Skeletal muscle tissue (tissue), 4 donors: ENCODE results near the gene CDC14C. TPM values are rescaled to one million over a fixed set of nuclear protein-coding genes. Genes with fewer than 3 reads are reported as not detected.
"Not testable (repeated sequence)": the region's sequence is repeated elsewhere in the genome, so short reads cannot be mapped to it uniquely, and the experiment has no call there.

Source experiments
- H3K27ac ChIP-seq: one replicate; pipeline ENCODE4 v1.7.0; 2013; ENCODE audit warnings: mild to moderate bottlenecking, low read depth, low read length, inconsistent platforms
- H3K27me3 ChIP-seq, 3 donors: one replicate each; pipeline ENCODE4 v1.7.0; 2013; ENCODE audit warnings: low read length in 3 of 3; ENCODE audit not compliant: control insufficient read depth in 3 of 3, insufficient read depth in 3 of 3
- H3K36me3 ChIP-seq, 3 donors: one replicate each; pipeline ENCODE4 v1.7.0; 2013; ENCODE audit warnings: low read length in 3 of 3; ENCODE audit not compliant: control insufficient read depth in 3 of 3, insufficient read depth in 3 of 3
- H3K4me1 ChIP-seq, 3 donors: one replicate each; pipeline ENCODE4 v1.7.0; 2013; ENCODE audit warnings: low read length in 3 of 3, mild to moderate bottlenecking in 3 of 3; ENCODE audit not compliant: control insufficient read depth in 3 of 3, insufficient read depth in 3 of 3
- H3K4me3 ChIP-seq, 3 donors: one replicate each; pipeline ENCODE4 v1.7.0; 2013; ENCODE audit warnings: low read length in 3 of 3
- H3K9ac ChIP-seq, 3 donors: one replicate each; pipeline ENCODE4 v1.7.0; 2013; ENCODE audit warnings: low read length in 3 of 3, mild to moderate bottlenecking in 3 of 3, moderate library complexity in 2 of 3, low read depth in 1 of 3
- H3K9me3 ChIP-seq, 3 donors: one replicate each; pipeline ENCODE4 v1.7.0; 2013; ENCODE audit warnings: low read length in 3 of 3; ENCODE audit not compliant: control insufficient read depth in 3 of 3
- total RNA-seq: library from RNA; depleted of rRNA; stranded (reverse); fragments of >200 nt; gene quantifications from one replicate; pipeline ENCODE4 v1.2.3, GENCODE V29; 2014
- donor health status: Osteomylitis.

CDC14C gene
- total RNA-seq: not detected

DNA sequence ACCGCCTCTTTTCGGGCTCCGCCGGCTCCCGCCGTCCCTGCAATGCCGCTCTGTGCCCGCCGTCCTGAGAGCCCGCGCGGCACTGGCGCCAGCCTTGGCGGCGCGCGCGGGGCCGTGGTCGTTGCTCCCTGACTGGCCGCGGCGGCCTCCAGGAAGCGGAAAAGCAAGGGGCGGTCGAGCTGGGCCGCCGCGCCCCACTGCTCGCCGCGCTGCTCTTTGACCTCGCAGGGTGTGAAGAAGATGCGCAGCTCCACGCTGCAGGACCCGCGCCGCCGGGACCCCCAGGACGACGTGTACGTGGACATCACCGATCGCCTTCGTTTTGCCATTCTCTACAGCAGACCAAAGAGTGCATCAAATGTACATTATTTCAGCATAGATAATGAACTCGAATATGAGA lies at the start of gene CDC14C:
TSS of gene CDC14C (plus strand) at position 115 of the 400 bp plus-strand sequence. CDS start at position 241, 126 bp downstream.
- no peaks in the 10 kb centered on the region for H3K27me3 ChIP-seq
- H3K36me3 ChIP-seq: no peaks in the 10 kb centered on the region
- no peak within 1 kb of the TSS for H3K4me3 ChIP-seq
- H3K9me3 ChIP-seq: no peaks in the 10 kb centered on the region
- H3K4me1 ChIP-seq: no peaks in the 10 kb centered on the region
- no peak within 1 kb of the TSS for H3K9ac ChIP-seq
- H3K27ac ChIP-seq: no peak within 1 kb of the TSS

DNA sequence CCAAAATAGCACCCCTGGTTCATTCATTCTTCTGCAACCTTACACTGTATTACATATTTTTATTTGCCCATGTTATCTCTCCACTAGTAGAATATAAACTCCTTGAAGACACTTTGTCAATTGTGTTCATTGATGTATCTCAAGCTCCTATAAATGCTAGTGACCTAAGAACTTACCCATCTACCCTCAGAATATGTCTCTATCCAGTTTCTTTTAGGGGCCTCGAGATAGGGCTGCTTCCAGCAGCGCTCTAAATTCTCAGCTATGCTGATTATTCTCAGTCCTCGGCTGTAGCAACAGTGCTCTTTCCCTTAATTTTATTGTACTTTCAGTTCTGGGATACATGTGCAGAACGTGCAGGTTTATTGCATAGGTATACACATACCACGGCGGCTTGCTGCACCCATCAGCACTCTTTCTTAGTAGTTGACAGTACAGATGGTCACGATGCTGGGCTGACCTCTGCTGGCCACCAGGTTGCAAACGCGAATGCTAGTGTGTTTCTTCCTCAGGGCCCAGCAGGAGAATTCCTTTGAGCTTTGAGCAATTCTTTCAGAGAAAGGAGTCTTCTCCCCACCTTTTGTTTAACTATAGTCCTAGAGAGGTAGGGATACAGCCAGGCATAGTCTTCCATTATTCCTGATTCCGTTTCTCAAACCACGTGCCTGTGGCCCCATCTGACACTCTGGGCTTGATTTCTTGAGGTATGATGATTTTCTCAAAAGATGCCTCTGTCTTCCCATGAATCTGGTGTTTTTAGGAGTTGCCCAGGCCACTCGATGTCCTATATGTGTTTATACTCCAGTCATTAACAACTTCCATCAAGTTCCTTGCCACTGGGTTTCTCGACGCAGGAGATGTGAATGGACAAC lies 49.1 kb upstream of the CDC14C start:
- Histone ChIP-seq H3K9me3 (no peaks in the 10 kb centered on the region), H3K4me1 (no peaks in the 10 kb centered on the region), H3K4me3 (no peak overlapping the region), H3K27ac (no peak overlapping the region), H3K36me3 (no peaks in the 10 kb centered on the region), H3K27me3 (no peaks in the 10 kb centered on the region), H3K9ac (no peak overlapping the region)

DNA sequence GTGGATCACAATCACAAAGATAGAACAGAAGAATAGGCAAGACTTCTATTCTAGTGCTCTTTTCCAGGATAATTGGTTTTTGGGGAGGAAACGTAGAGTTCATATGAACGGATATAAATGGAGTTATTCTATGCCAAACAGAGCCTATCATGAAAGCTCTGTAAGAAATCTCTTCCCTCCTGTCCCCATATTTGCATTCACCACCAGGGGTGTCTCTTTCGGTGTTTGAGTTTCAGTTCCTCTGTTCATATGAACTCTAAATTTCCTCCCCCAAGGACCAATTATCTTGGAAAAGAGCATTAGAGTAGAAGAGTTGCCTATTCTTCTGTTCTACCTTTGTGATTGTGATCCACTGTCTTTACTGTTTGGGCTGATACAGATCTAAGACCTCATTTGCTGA lies 48.3 kb upstream of the CDC14C start:
- H3K9ac ChIP-seq: no peak overlapping the region
- H3K27ac ChIP-seq: no peak overlapping the region
- no peaks in the 10 kb centered on the region for H3K27me3 ChIP-seq
- H3K9me3 ChIP-seq: no peaks in the 10 kb centered on the region
- no peaks in the 10 kb centered on the region for H3K4me1 ChIP-seq
- H3K4me3 ChIP-seq: no peak overlapping the region
- no peaks in the 10 kb centered on the region for H3K36me3 ChIP-seq

DNA sequence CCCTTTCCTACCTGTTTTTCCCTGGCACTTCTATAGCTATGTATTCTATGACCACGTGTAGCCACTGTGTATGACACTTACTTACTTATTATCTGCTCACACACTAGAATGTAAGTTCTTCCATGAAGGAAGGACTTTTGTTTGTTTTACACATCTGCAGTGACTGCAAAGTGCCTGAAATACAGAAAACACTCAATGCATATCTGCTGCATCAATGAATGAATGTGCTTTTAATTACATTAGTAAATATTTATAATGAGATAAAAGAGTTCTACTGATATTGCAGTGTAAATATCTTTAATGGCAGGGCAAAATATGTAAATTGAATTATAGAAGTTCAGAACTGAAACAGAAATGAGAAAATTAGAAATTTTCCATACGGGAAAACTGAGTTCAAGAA lies 43.5 kb upstream of the CDC14C start:
- H3K36me3 ChIP-seq: no peaks in the 10 kb centered on the region
- no peak overlapping the region for H3K9ac ChIP-seq
- no peak overlapping the region for H3K27ac ChIP-seq
- H3K9me3 ChIP-seq: no peaks in the 10 kb centered on the region
- no peaks in the 10 kb centered on the region for H3K27me3 ChIP-seq
- H3K4me3 ChIP-seq: no peak overlapping the region
- H3K4me1 ChIP-seq: no peaks in the 10 kb centered on the region

DNA sequence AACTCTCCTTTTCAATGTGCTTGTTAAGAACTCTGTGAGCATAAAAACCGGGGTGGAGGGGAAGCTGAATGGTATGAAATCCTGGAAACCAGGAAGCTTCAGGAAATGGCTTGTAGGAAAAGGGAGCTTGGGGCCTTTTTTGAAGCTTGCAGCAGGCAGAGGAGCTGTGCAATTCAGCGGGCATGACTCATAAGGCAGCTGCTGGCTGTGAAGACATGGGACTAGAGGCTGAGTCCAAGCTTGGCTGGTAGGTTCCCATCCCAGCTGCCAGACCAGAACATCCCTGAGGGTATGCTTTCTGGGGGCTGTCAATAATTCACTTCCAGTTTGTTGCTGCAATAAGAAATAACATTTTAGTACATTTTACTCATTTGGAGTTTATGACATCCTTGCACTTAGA lies 36.8 kb upstream of the CDC14C start:
- H3K9ac ChIP-seq: no peak overlapping the region
- H3K4me1 ChIP-seq: no peaks in the 10 kb centered on the region
- no peak overlapping the region for H3K27ac ChIP-seq
- H3K9me3 ChIP-seq: peaks cover under 1 to 8% (median 2%) of the 10 kb centered on the region in 3 donors
- no peaks in the 10 kb centered on the region for H3K27me3 ChIP-seq
- no peak overlapping the region for H3K4me3 ChIP-seq
- no peaks in the 10 kb centered on the region for H3K36me3 ChIP-seq

DNA sequence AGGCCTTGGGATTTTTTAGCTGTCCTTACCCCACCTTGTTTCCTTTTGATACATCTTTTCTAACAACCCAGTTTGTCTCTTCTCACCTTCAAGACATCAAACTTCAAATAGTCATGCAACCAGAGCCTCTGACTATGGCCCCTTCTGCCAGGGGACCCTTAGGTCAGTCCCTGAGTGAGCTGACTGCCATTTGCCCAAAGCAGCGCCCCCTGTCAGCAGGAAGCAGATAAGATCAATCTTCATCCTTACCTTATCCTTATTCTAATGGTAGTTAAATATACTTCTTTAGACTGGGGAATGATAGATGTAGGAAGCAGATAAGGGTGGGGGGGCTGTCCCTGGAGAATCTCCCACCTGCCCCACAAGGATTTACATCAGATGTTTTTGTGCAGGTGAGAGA lies 29.8 kb upstream of the CDC14C start:
- Histone ChIP-seq H3K9ac (no peak overlapping the region), H3K27ac (no peak overlapping the region), H3K36me3 (no peaks in the 10 kb centered on the region), H3K27me3 (no peaks in the 10 kb centered on the region), H3K9me3 (peaks cover 2 to 10% (median 8%) of the 10 kb centered on the region in 3 donors), H3K4me3 (no peak overlapping the region), H3K4me1 (no peaks in the 10 kb centered on the region)

DNA sequence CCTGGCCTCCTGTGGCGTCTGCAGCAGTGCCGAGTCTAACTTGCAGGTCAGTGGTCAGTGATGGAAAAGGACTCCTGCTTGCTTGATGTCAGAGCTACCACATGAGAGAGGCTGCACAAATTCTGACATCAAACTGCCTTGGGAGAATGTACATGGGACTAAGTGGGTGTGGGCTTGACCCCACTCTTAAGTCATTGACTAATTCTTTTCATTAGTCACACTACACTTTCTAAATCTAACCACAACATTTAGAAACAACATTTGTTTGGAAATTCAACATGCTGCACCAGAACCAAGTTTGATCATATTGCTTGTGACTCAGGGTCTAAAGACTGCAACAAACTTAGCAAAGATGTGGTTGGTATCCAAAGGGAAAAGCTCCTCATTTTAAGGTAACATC lies 24.4 kb upstream of the CDC14C start:
- no peak overlapping the region for H3K27ac ChIP-seq
- no peaks in the 10 kb centered on the region for H3K4me1 ChIP-seq
- no peak overlapping the region for H3K4me3 ChIP-seq
- H3K9me3 ChIP-seq: no peaks in the 10 kb centered on the region
- no peaks in the 10 kb centered on the region for H3K27me3 ChIP-seq
- H3K9ac ChIP-seq: no peak overlapping the region
- H3K36me3 ChIP-seq: no peaks in the 10 kb centered on the region

DNA sequence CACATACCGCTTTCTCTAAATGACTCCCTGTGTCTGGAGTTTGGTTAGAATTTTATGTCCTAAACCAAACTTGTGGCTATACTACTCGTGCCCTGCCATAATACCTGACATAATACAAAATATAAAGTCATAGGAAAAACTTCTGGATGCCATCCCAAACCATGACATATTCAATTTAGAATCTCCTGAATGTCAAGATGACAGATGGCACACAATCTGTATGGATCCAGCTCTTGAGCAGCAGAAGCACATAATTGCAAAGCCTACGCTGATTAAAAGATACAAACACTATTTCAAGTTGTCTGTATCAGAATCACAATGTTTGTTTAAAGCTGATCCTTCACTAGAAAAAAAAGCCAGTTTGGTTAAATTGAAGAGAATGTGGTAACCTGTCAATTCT lies 22.4 kb upstream of the CDC14C start:
- Histone ChIP-seq H3K4me1 (no peaks in the 10 kb centered on the region), H3K36me3 (no peaks in the 10 kb centered on the region), H3K9me3 (no peaks in the 10 kb centered on the region), H3K27me3 (no peaks in the 10 kb centered on the region), H3K27ac (no peak overlapping the region), H3K9ac (no peak overlapping the region), H3K4me3 (no peak overlapping the region)

DNA sequence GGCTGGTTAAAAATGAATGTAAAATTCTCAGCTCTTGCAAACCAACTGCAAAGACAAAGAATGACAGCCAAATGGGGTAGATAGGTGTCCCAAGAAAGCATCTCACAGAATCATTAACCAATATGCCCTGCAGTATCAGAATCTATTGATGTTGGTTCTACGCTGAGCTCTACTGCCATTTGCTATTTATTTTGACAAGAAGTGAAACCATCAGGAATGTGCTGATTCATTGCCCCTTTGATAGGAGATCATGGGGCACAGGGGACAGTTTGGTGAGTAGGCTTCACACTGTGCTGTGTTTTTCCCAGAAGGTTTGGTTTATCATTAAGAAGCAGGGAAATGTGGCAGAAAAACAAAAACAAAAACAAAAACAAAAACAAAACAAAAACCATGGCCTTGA lies 19.4 kb upstream of the CDC14C start:
- Histone ChIP-seq H3K4me3 (no peak overlapping the region), H3K4me1 (no peaks in the 10 kb centered on the region), H3K36me3 (no peaks in the 10 kb centered on the region), H3K27me3 (no peaks in the 10 kb centered on the region), H3K27ac (no peak overlapping the region), H3K9ac (no peak overlapping the region), H3K9me3 (no peaks in the 10 kb centered on the region)

DNA sequence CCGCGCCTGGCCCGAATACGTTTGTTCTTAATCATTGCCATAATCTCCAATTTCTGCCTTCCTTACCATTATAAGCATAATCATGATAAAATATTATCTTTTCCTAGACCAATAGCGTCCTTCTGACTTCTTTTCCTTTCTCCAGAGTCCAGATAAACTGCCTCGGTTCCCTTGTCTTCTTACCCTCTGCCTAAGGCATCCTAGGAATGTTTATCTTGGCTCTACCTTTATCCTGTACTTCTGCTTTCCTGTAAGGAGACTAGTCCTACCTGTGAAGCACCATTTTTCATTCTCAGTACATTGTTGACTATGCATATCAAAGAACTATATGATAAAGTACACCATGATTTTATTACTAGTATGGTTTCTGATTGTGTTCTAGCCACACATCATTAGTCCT lies 18.7 kb upstream of the CDC14C start:
- not testable (repeated sequence) for H3K27me3 ChIP-seq

More for the DNA sequence above, 18.7 kb upstream of the CDC14C start:
- not testable (repeated sequence) for H3K9me3 ChIP-seq, H3K36me3 ChIP-seq, H3K4me1 ChIP-seq, H3K4me3 ChIP-seq, H3K27ac ChIP-seq, H3K9ac ChIP-seq
